Sigmoid colon (tissue), 4 donors: ENCODE data around the gene ARNT2.

Experiments used
- CTCF ChIP-seq, 4 experiments: fragments of 450-650 bp in 3 of 4; fragments of 200-600 bp in 1 of 4; IDR thresholded peaks; one replicate each; pipeline ENCODE4 v1.5.1; 2016 to 2019; ENCODE audit warnings: antibody characterized with exemption in 4 of 4, mild to moderate bottlenecking in 3 of 4, moderate library complexity in 2 of 4
- EP300 ChIP-seq, 4 donors: sonication (generic); formaldehyde crosslinking; IDR thresholded peaks; one replicate each; pipeline ENCODE4 v1.6.1; 2017; ENCODE audit warnings: antibody characterized with exemption in 4 of 4
- POLR2A ChIP-seq, 2 donors: fragments of 450-650 bp; IDR thresholded peaks; one replicate each; pipeline ENCODE4 v1.6.1; 2016; ENCODE audit warnings: antibody characterized with exemption in 2 of 2, mild to moderate bottlenecking in 2 of 2, moderate library complexity in 2 of 2
- POLR2AphosphoS5 ChIP-seq, 4 donors: sonication (generic); formaldehyde crosslinking; IDR thresholded peaks; one replicate each; pipeline ENCODE4 v1.6.1; 2017; ENCODE audit warnings: antibody characterized with exemption in 4 of 4

GRCh38 chr15:80531388-80531787 lies 127.2 kb downstream of the ARNT2 start:
- TF ChIP-seq CTCF (IDR thresholded peaks at IDR 0.05) (no peak), POLR2A (IDR thresholded peaks at IDR 0.05) (no peak), POLR2AphosphoS5 (IDR thresholded peaks at IDR 0.05) (no peak), EP300 (IDR thresholded peaks at IDR 0.05) (no peak)
